ENCODE data around the gene RFESD.

DNA sequence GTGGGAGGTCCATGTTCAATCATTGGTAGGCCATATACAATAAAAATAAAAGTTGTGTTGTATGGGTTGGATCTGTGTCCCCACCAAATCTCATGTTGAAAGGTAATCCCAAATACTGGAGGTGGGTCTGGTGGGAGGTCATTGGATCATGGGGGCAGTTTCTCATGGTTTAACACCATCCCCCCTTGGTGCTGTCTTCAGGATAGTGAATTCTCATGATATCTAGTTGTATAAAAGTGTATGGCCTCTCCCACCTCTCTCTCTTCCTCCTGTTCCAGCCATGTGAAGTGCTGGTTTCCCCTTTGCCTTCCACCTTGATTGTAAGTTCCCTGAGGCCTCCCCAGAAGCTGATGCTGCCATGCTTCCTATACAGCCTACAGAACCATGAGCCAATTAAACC is 21.1 kb downstream of the RFESD start:
- TF ChIP-seq, protein P1, sequence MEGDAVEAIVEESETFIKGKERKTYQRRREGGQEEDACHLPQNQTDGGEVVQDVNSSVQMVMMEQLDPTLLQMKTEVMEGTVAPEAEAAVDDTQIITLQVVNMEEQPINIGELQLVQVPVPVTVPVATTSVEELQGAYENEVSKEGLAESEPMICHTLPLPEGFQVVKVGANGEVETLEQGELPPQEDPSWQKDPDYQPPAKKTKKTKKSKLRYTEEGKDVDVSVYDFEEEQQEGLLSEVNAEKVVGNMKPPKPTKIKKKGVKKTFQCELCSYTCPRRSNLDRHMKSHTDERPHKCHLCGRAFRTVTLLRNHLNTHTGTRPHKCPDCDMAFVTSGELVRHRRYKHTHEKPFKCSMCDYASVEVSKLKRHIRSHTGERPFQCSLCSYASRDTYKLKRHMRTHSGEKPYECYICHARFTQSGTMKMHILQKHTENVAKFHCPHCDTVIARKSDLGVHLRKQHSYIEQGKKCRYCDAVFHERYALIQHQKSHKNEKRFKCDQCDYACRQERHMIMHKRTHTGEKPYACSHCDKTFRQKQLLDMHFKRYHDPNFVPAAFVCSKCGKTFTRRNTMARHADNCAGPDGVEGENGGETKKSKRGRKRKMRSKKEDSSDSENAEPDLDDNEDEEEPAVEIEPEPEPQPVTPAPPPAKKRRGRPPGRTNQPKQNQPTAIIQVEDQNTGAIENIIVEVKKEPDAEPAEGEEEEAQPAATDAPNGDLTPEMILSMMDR (IDR thresholded peaks at IDR 0.05) = no peak
- TF ChIP-seq POLR2AphosphoS5 (IDR thresholded peaks at IDR 0.05) = no peak
- TF ChIP-seq POLR2A (IDR thresholded peaks at IDR 0.05) = no peak

Data from stomach (tissue), 4 donors.